GM23248 (cell line): Measurements from ENCODE around the gene SUGCT. TPM values are rescaled to one million over a fixed set of nuclear protein-coding genes. Genes with fewer than 3 reads are reported as not detected.
A peak's percentile ranks its signal among the peaks of the same experiment; 100 is the strongest.

Source experiments
- DNase-seq: peaks from one replicate; pipeline ENCODE4 v3.0.0-alpha.2; 2015
- H2AFZ ChIP-seq: fragments of 200-600 bp; sonication (generic); 2 replicates; pipeline ENCODE4 v1.6.1; 2016; ENCODE audit warnings: antibody characterized with exemption
- H3F3A ChIP-seq: fragments of 200-600 bp; sonication (generic); 2 replicates; pipeline ENCODE4 v1.6.1; 2016; ENCODE audit warnings: mild to moderate bottlenecking, antibody characterized with exemption, mixed run types; ENCODE audit not compliant: insufficient read depth
- H3K27ac ChIP-seq: fragments of 200-600 bp; sonication (generic); 2 replicates; pipeline ENCODE4 v1.5.1; 2016; ENCODE audit warnings: mild to moderate bottlenecking
- H3K27me3 ChIP-seq: fragments of 200-600 bp; sonication (generic); replicated peaks from 2 replicates; pipeline ENCODE4 v1.6.1; 2016; ENCODE audit warnings: mild to moderate bottlenecking; ENCODE audit not compliant: insufficient read depth
- H3K36me3 ChIP-seq: fragments of 200-600 bp; sonication (generic); 2 replicates; pipeline ENCODE4 v1.6.1; 2016; ENCODE audit warnings: low read depth, mild to moderate bottlenecking
- H3K4me1 ChIP-seq: fragments of 200-600 bp; sonication (generic); 2 replicates; pipeline ENCODE4 v1.6.1; 2016; ENCODE audit warnings: mild to moderate bottlenecking; ENCODE audit not compliant: insufficient read depth
- H3K4me2 ChIP-seq: fragments of 200-600 bp; sonication (generic); one replicate; pipeline ENCODE4 v1.6.1; 2016; ENCODE audit warnings: mild to moderate bottlenecking; ENCODE audit not compliant: unreplicated experiment
- H3K4me3 ChIP-seq: fragments of 200-600 bp; sonication (generic); 2 replicates; pipeline ENCODE4 v1.5.1; 2016; ENCODE audit warnings: mild to moderate bottlenecking
- H3K79me2 ChIP-seq: fragments of 200-600 bp; sonication (generic); 2 replicates; pipeline ENCODE4 v1.6.1; 2016; ENCODE audit warnings: mild to moderate bottlenecking; ENCODE audit not compliant: insufficient read depth
- H3K9ac ChIP-seq: fragments of 200-600 bp; sonication (generic); 2 replicates; pipeline ENCODE4 v1.6.1; 2016; ENCODE audit warnings: mild to moderate bottlenecking
- H3K9me2 ChIP-seq: fragments of 200-600 bp; sonication (generic); 2 replicates; pipeline ENCODE4 v1.6.1; 2016; ENCODE audit warnings: mixed run types, mild to moderate bottlenecking, moderate library complexity; ENCODE audit not compliant: insufficient read depth
- H3K9me3 ChIP-seq: fragments of 200-600 bp; sonication (generic); one replicate; pipeline ENCODE4 v1.6.1; 2017; ENCODE audit warnings: low read depth
- H4K20me1 ChIP-seq: fragments of 200-600 bp; sonication (generic); 2 replicates; pipeline ENCODE4 v1.6.0; 2016; ENCODE audit not compliant: insufficient read depth
- EZH2 ChIP-seq: fragments of 200-600 bp; sonication (generic); IDR thresholded peaks from 2 replicates; pipeline ENCODE4 v1.6.1; 2018; ENCODE audit warnings: antibody characterized with exemption, mild to moderate bottlenecking; ENCODE audit not compliant: insufficient read depth, poor library complexity, severe bottlenecking
- EZH2phosphoT487 ChIP-seq: fragments of 200-600 bp; sonication (generic); IDR thresholded peaks from 2 replicates; pipeline ENCODE4 v1.6.1; 2018; ENCODE audit warnings: antibody characterized with exemption, moderate library complexity, mild to moderate bottlenecking, low read depth; ENCODE audit not compliant: insufficient read depth
- WGBS, 2 experiments: methylation state at CpG; one replicate each; pipeline ENCODE4 v1.1.6; 2015 to 2017; ENCODE audit warnings: low lambda C conversion rate in 2 of 2, low coverage in 1 of 2; ENCODE audit errors: missing lambda C conversion rate in 2 of 2; 5-methylcytosine and 5-hydroxymethylcytosine counted together
- in situ Hi-C: fragments of 300-500 bp; cut with MboI; formaldehyde crosslinking; loops from 2 replicates; pipeline ENCODE4 v1.15.0; 2020
- polyA plus RNA-seq: library from polyadenylated mRNA; unstranded; fragments of >200 nt; fragmentation: Nextera tagmentation; extraction: Ambion mirVana; gene quantifications from 2 replicates; pipeline ENCODE4 v1.2.1, GENCODE V29; 2016
- total RNA-seq: library from RNA; depleted of rRNA; stranded (reverse); fragments of >200 nt; shearing (Covaris generic); gene quantifications from 2 replicates; pipeline ENCODE4 v1.2.3, GENCODE V29; 2014

SUGCT gene
- total and polyA plus RNA-seq, 2 experiments from 2014 or later, result 2.2 to 7.1 TPM

DNA sequence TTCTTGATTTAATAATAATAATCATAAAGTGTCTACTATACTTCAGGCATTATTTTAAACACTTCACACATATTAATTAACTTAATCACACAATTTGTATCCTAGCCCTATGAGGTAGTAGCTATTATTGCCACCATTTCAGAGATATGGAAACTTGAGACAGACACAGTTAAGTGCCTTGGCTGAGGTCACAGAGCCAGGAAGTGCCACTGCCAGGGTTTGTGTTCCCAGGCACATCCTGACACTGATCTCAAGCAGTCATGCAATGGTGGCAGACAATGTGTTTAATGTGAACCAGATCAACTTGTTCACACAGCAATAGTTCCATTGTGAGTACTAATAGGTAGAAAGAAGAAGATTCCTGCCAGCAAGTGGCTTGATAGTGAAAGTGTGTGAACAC is 666.0 kb downstream of the SUGCT start:
- H3K9ac ChIP-seq, result no peak overlapping the region
- H4K20me1 ChIP-seq, result no peaks in the 10 kb centered on the region
- in situ Hi-C loops, result loop anchor here (25.0 kb wide), 1 partner anchor 912 kb away; the partner anchor contains the start of gene INHBA
- peaks cover 15% of the 10 kb centered on the region; the same call in 1 of the 2 replicates for H3F3A ChIP-seq
- H3K4me3 ChIP-seq, result no peak overlapping the region
- no peak for TF ChIP-seq EZH2
- no peak for TF ChIP-seq EZH2phosphoT487
- H3K9me2 ChIP-seq, result no peaks in the 10 kb centered on the region
- H3K27ac ChIP-seq, result no peak overlapping the region
- H3K4me1 ChIP-seq, result peaks cover 15% of the 10 kb centered on the region
- no peak for DNase-seq
- no peaks in the 10 kb centered on the region for H3K36me3 ChIP-seq
- no peaks in the 10 kb centered on the region for H3K27me3 ChIP-seq
- no peak overlapping the region for H2AFZ ChIP-seq
- no peaks in the 10 kb centered on the region for H3K79me2 ChIP-seq
- H3K9me3 ChIP-seq, result no peaks in the 10 kb centered on the region
- H3K4me2 ChIP-seq, result no peak overlapping the region

DNA sequence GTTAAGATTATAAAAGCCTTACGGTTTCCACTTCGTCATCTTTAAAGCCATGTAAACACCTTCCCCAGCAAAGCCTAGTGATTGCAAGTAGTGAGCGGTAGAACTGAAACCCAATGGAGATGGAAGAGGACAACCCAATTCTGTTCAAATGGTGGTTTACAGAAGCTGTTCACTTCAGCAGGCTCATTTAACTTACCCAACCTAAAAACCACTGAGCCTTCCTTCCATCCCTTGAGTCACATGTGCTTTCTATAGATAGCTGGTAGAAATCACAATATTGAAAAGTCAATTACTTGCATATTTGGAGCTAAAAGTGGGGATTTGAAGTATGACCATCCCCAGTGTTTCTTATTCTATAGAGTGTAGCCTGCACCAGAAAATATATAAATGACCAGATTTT is 667.7 kb downstream of the SUGCT start:
- Histone ChIP-seq H3K4me3 (no peak overlapping the region), H2AFZ (no peak overlapping the region), H3K9ac (no peak overlapping the region), H3K79me2 (no peaks in the 10 kb centered on the region), H3K36me3 (no peaks in the 10 kb centered on the region), H3F3A (peaks cover 21% of the 10 kb centered on the region), H3K27ac (no peak overlapping the region), H3K27me3 (no peaks in the 10 kb centered on the region), H3K9me3 (no peaks in the 10 kb centered on the region), H3K4me1 (peaks cover 31% of the 10 kb centered on the region), H3K4me2 (no peak overlapping the region), H4K20me1 (no peaks in the 10 kb centered on the region), H3K9me2 (no peaks in the 10 kb centered on the region)
- 97 to 100% methylated on average over 3 of the region's 3 CpGs for whole genome bisulfite sequencing, 2 experiments
- no peak for DNase-seq
- in situ Hi-C loops, result loop anchor here (25.0 kb wide), 1 partner anchor 910 kb away; the partner anchor contains the start of gene INHBA
- TF ChIP-seq EZH2phosphoT487, result no peak
- TF ChIP-seq EZH2, result no peak

DNA sequence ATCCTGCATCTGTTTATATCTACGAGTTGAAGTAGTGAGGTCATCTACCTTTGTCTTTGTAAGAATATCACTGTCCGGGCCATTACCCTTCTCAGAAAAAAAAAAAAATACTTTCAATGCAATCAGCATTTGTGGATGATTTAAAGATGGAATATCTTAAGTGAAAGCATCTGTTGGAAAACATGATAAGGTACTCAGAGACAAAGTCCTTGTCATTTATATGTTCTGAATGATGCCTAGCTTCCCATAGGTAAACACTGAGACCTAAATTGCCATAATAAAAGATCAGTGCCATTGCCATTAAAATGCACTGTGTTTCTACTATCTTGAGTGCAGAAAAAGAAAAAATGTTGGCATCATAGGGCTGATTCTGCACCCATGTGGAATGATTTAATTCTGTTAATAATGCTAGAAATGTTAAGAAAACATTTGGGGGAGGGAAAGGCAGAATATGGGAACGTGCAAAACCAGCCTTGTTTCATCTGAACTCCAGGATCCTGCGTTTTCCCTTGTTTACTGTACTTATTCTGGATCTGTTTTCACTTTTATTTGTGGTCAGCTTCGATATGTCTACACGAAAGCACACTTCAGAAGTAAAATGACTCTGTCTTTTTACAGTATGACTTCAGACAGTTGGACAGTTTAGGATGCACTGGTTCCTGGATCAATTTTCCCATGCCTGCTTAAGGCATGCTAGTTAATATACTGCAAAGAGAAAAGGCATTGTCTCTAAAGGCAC is 669.8 kb downstream of the SUGCT start:
- H4K20me1 ChIP-seq, result no peaks in the 10 kb centered on the region
- no peaks in the 10 kb centered on the region for H3K9me2 ChIP-seq
- H3F3A ChIP-seq, result peaks cover 39% of the 10 kb centered on the region
- H3K9ac ChIP-seq, result peak overlapping the region; percentile 11; the same call in 1 of the 2 replicates
- H3K27me3 ChIP-seq, result no peaks in the 10 kb centered on the region
- no peaks in the 10 kb centered on the region for H3K79me2 ChIP-seq
- no peak overlapping the region for H3K4me3 ChIP-seq
- no peaks in the 10 kb centered on the region for H3K36me3 ChIP-seq
- peak overlapping the region; percentile 29 for H3K4me2 ChIP-seq
- TF ChIP-seq EZH2 (no peak), EZH2phosphoT487 (no peak)
- H3K27ac ChIP-seq, result peak overlapping the region; percentile 61
- H3K4me1 ChIP-seq, result peaks cover 49% of the 10 kb centered on the region
- no peaks in the 10 kb centered on the region for H3K9me3 ChIP-seq
- H2AFZ ChIP-seq, result peak overlapping the region; percentile 8; the same call in 1 of the 2 replicates
- in situ Hi-C loops, result loop anchor here (25.0 kb wide), 1 partner anchor 908 kb away; the partner anchor contains the start of gene INHBA
- WGBS, 2 experiments, result 31 to 43% methylated on average over 6 of the region's 6 CpGs
- peak; percentile 42 for DNase-seq

DNA sequence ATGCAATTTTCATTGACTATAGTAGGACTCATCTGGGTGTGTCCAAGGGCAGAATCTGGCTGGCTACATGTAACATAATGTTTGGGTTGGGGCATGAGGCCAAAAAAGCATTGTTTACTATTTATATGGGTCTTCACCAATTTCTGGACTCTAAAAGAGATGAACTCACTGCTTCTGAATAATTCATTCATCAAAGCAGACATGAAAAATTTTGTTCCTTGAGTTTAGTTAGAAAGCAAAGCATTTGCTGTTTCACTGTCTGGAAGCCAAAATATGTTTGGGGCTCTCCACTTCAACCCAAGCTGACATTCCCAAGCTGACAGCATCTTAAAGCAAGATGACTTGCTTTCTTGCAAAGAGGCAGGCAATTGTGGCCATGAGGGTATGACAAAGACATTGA is 670.6 kb downstream of the SUGCT start:
- H3K27ac ChIP-seq, result peak overlapping the region; percentile 61
- no peaks in the 10 kb centered on the region for H3K9me3 ChIP-seq
- H3K9me2 ChIP-seq, result no peaks in the 10 kb centered on the region
- H3K9ac ChIP-seq, result no peak overlapping the region
- H3K4me3 ChIP-seq, result no peak overlapping the region
- peak overlapping the region; percentile 29 for H3K4me2 ChIP-seq
- H2AFZ ChIP-seq, result 0 out of 2 replicates have a peak overlapping the region, but pooled peaks have one; percentile 16
- TF ChIP-seq EZH2 (no peak), EZH2phosphoT487 (no peak)
- H3K79me2 ChIP-seq, result no peaks in the 10 kb centered on the region
- no peaks in the 10 kb centered on the region for H4K20me1 ChIP-seq
- no peaks in the 10 kb centered on the region for H3K36me3 ChIP-seq
- peak; percentile 72 for DNase-seq
- H3K4me1 ChIP-seq, result peaks cover 56% of the 10 kb centered on the region
- peaks cover 46% of the 10 kb centered on the region for H3F3A ChIP-seq
- in situ Hi-C loops, result loop anchor here (25.0 kb wide), 1 partner anchor 907 kb away; the partner anchor contains the start of gene INHBA
- H3K27me3 ChIP-seq, result no peaks in the 10 kb centered on the region
